ENCODE data around the gene CELF2.
A peak's percentile ranks its signal among the peaks of the same experiment; 100 is the strongest.

The CELF2 gene

DNA sequence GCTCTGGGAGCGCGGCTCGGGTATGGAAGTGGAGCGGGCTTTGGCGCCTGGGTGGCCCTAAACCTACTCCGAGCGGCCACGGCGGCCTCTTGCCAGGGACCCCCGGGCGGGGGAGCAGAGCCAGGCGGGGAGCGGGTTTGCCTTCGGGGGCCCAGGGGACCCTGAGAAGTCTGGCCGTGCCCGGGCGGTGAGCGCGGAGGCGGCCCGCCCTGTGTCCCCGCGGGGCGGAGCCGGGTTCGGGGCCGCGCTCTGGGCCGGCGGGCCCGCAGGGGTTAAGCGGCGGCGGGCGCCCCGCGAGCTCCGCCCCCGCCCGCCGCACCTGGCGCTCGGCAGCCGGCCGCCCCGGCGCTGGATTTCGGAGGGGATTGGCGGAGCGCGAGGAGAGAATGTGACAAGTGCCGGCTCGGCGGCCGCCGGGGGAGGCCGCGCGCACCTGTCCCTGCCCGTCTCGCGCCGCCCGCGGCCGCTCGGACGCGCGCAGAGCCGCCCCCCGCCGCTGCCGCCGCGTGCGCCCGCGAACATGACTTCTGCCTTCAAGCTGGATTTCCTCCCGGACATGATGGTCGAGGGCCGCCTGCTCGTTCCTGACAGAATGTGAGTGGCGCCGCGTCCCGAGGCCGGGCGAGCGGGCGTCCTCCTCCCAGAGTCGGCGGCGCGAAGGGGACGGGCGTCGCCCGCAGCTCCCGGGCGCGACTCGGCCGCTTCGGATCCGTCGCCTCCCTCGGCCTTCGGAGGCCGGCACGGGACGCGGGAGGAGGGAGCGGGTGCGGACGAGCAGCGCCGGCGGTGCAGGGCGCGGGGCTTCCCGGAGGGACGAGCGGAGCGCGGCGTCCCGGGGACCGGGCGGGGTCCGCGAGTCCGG lies at the start of gene CELF2 (continued):
- TF ChIP-seq, protein P1, sequence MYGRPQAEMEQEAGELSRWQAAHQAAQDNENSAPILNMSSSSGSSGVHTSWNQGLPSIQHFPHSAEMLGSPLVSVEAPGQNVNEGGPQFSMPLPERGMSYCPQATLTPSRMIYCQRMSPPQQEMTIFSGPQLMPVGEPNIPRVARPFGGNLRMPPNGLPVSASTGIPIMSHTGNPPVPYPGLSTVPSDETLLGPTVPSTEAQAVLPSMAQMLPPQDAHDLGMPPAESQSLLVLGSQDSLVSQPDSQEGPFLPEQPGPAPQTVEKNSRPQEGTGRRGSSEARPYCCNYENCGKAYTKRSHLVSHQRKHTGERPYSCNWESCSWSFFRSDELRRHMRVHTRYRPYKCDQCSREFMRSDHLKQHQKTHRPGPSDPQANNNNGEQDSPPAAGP (tag by site-specific recombination; IDR thresholded peaks at IDR 0.05), result no peak
- TF ChIP-seq ZNF664 (tag by site-specific recombination; IDR thresholded peaks at IDR 0.05) (no peak), ZBTB21 (tag by site-specific recombination; IDR thresholded peaks at IDR 0.05) (no peak), SETDB1 (IDR thresholded peaks at IDR 0.05; ENCODE audit: insufficient read length, low read length) (no peak), MZF1 (tag by site-specific recombination; IDR thresholded peaks at IDR 0.05; ENCODE audit: borderline replicate concordance) (no peak), ZNF132 (tag by site-specific recombination; IDR thresholded peaks at IDR 0.05; ENCODE audit: borderline replicate concordance) (no peak), ZNF768 (tag by site-specific recombination; IDR thresholded peaks at IDR 0.05) (no peak), OVOL3 (tag by site-specific recombination; IDR thresholded peaks at IDR 0.05) (no peak), INSM2 (tag by site-specific recombination; IDR thresholded peaks at IDR 0.05) (no peak), BCL11B (tag by site-specific recombination; IDR thresholded peaks at IDR 0.05; ENCODE audit: low read depth) (no peak), ZNF239 (tag by site-specific recombination; IDR thresholded peaks at IDR 0.05) (no peak), ZBTB17 (tag by site-specific recombination; IDR thresholded peaks at IDR 0.05) (peak; percentile 10), ZNF292 (tag by site-specific recombination; IDR thresholded peaks at IDR 0.05; ENCODE audit: borderline replicate concordance, low read depth) (no peak), ZNF449 (tag by site-specific recombination; IDR thresholded peaks at IDR 0.05) (no peak), ZNF423 (tag by site-specific recombination; IDR thresholded peaks at IDR 0.05) (no peak), ZNF404 (tag by site-specific recombination; IDR thresholded peaks at IDR 0.05) (no peak), ZFP69B (tag by site-specific recombination; IDR thresholded peaks at IDR 0.05) (no peak), HOXA7 (CRISPR knock-in tag; IDR thresholded peaks at IDR 0.05; ENCODE audit: borderline replicate concordance) (no peak), PRDM2 (tag by site-specific recombination; IDR thresholded peaks at IDR 0.05; ENCODE audit: borderline replicate concordance) (no peak), ZBTB10 (tag by site-specific recombination; IDR thresholded peaks at IDR 0.05) (0 out of 2 replicates have a peak, but pooled peaks have one; percentile 22), GLIS2 (tag by site-specific recombination; IDR thresholded peaks at IDR 0.05) (peak; percentile 81), ZBTB11 (tag by site-specific recombination; conservative IDR thresholded peaks at IDR 0.05; ENCODE audit: low read depth) (0 out of 2 replicates have a peak, but pooled peaks have one; percentile 16)
